ENCODE data around the gene VIPAS39.

Gene VIPAS39

DNA sequence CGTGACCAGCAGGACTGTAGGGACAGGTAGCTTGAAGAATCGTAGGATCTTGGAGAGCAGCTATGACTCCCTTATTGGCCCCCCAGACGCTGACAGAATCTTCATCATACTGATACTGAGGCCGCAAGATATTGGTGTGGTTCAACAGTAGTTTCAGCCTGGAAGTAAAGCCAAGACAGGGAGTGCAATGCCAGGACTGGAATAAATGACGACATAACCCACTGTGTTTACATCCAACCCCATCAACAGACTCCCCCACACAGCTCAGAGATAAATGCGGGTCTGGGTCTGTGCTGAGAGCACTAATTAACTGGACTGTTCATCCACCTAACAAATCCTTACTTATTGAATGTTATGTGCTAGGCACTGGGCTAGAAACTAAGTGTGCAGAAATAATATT lies 50.7 kb downstream of the VIPAS39 start:
- H3K4me3 ChIP-seq (ENCODE audit: low read depth, low read length) = no peak overlapping the region
- TF ChIP-seq CTCF (conservative IDR thresholded peaks at IDR 0.05; ENCODE audit: low read depth, low read length) = no peak
- DNase-seq (ENCODE audit: low read depth) = no peak

DNA sequence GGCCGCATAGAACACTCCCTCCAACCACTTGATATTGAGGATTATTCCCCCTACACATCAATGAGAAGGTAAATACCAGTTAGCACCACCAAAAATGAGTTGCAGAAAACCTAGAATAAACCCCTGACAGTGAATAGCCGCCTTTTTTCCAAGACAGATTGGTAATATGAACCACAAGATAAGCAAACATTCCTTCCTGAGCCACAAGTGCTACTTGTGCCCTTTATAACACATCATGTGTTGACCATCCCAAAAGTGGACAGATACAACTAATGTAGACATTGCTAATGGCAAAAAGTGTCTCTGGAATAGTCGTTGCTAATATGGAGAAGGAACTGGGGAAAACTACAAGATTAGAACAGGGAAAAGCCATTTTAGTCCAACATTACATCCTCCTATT lies 51.3 kb downstream of the VIPAS39 start:
- TF ChIP-seq CTCF (conservative IDR thresholded peaks at IDR 0.05; ENCODE audit: low read depth, low read length) = no peak
- H3K4me3 ChIP-seq (ENCODE audit: low read depth, low read length) = no peak overlapping the region
- DNase-seq (ENCODE audit: low read depth) = peak; percentile 10

GRCh38 chr14:77403768-77404167 lies 53.6 kb downstream of the VIPAS39 start:
- no peak for TF ChIP-seq CTCF (conservative IDR thresholded peaks at IDR 0.05; ENCODE audit: low read depth, low read length)
- DNase-seq (ENCODE audit: low read depth) = no peak
- H3K4me3 ChIP-seq (ENCODE audit: low read depth, low read length) = no peak overlapping the region

DNA sequence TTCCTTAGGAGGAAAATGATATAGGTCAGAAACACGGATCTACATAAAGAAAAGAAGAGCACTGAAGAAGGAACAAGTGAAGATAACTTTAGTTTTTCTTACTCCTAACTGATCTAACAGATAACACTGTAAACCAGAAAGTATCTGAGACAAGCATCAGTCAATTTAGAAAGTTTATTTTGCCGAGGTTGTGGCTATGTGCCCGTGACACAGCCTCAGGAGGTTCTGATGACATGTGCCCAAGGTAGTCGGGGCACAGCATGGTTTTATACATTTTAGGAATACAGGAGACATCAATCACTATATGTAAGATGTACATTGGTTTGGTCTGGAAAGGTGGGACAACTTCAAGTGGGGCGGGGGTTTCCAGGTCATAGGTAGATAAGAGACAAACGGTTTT lies 57.2 kb downstream of the VIPAS39 start:
- DNase-seq (ENCODE audit: low read depth) = no peak
- no peak for TF ChIP-seq CTCF (conservative IDR thresholded peaks at IDR 0.05; ENCODE audit: low read depth, low read length)
- H3K4me3 ChIP-seq (ENCODE audit: low read depth, low read length) = no peak overlapping the region

DNA sequence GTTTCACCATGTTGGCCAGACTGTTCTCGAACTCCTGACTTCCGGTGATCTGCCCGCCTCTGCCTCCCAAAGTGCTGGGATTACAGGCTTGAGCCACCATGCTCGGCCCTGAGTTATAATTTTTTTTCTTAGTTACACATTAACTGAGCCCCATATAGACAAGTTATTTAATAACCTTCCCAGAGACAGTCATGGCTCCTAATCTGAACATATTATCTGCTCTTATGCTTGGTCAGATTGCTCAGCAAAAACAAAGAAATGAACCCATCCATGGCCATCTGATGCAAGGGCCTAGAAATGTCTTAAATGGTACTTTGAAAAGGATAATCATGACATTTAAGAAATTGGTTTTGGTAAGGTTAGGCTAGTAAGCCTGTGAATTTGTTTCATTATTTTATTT lies 67.2 kb downstream of the VIPAS39 start:
- DNase-seq (ENCODE audit: low read depth) = no peak
- no peak overlapping the region for H3K4me3 ChIP-seq (ENCODE audit: low read depth, low read length)
- no peak for TF ChIP-seq CTCF (conservative IDR thresholded peaks at IDR 0.05; ENCODE audit: low read depth, low read length)

GRCh38 chr14:77378701-77379100 lies 78.7 kb downstream of the VIPAS39 start:
- no peak for TF ChIP-seq CTCF (conservative IDR thresholded peaks at IDR 0.05; ENCODE audit: low read depth, low read length)
- DNase-seq (ENCODE audit: low read depth) = no peak
- H3K4me3 ChIP-seq (ENCODE audit: low read depth, low read length) = no peak overlapping the region

DNA sequence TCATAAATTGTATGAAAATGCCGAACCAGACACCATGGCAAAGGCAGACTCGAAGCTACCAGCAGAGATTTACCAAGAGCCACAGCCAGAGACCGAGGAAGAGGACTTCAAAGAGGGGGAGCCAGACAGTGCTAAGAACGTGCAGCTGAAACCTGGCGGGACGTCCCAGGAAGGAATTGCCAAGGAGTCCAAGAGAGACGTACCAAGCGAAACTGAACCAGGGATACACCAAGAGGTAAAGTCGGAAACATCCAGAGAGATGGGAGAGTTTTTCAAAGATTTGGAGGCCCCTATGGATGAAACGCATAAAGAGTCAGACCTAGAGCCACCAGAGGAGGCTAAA lies 79.9 kb downstream of the VIPAS39 start:
- no peak for DNase-seq (ENCODE audit: low read depth)
- peak overlapping the region; percentile 97 for H3K4me3 ChIP-seq (ENCODE audit: low read depth, low read length)
- TF ChIP-seq CTCF (conservative IDR thresholded peaks at IDR 0.05; ENCODE audit: low read depth, low read length) = no peak

All from choroid plexus epithelial cell (primary cell).